Measurements from ENCODE around the gene PFN1.

The PFN1 gene

GRCh38 chr17:4898927-4899326 lies 49.4 kb downstream of the PFN1 start:
- DNase-seq, result no peak
- H3K4me2 ChIP-seq (ENCODE audit: low read length), result no peak overlapping the region
- no peak overlapping the region for H2BK5ac ChIP-seq (ENCODE audit: low read length)
- no peak overlapping the region for H3K4ac ChIP-seq (ENCODE audit: low read depth, low read length)
- no peak overlapping the region for H3K27ac ChIP-seq (ENCODE audit: low read depth, low read length)
- H4K5ac ChIP-seq (ENCODE audit: low read length), result no peak overlapping the region
- no peaks in the 10 kb centered on the region for H3K79me1 ChIP-seq (ENCODE audit: low read length)
- no peaks in the 10 kb centered on the region for H3K79me2 ChIP-seq (ENCODE audit: control insufficient read depth, insufficient read depth, low read length)
- WGBS (ENCODE audit: extremely low coverage, insufficient coverage, low lambda C conversion rate), result no CpG with 5 or more reads among the region's 34 CpGs
- no peaks in the 10 kb centered on the region for H3K27me3 ChIP-seq (ENCODE audit: insufficient read depth, low read length, poor library complexity)
- H3K9ac ChIP-seq (ENCODE audit: low read length), result no peak overlapping the region
- no peak overlapping the region for H4K8ac ChIP-seq (ENCODE audit: low read depth, low read length)
- H2BK15ac ChIP-seq (replicated peaks; ENCODE audit: low read depth), result no peak overlapping the region
- no peak overlapping the region for H3K4me3 ChIP-seq (ENCODE audit: low read length)
- H3K18ac ChIP-seq (ENCODE audit: low read length), result no peak overlapping the region
- H3K23ac ChIP-seq (ENCODE audit: low read length), result no peak overlapping the region
- H2BK120ac ChIP-seq (ENCODE audit: low read depth, low read length), result no peak overlapping the region
- H3K56ac ChIP-seq (ENCODE audit: low read length), result no peak overlapping the region
- no peak overlapping the region for H2AK5ac ChIP-seq (ENCODE audit: low read length)
- peaks cover 2% of the 10 kb centered on the region for H3K36me3 ChIP-seq (ENCODE audit: control insufficient read depth, insufficient read depth, low read length)
- no peaks in the 10 kb centered on the region for H3K4me1 ChIP-seq (ENCODE audit: control insufficient read depth, low read depth, low read length)

DNA sequence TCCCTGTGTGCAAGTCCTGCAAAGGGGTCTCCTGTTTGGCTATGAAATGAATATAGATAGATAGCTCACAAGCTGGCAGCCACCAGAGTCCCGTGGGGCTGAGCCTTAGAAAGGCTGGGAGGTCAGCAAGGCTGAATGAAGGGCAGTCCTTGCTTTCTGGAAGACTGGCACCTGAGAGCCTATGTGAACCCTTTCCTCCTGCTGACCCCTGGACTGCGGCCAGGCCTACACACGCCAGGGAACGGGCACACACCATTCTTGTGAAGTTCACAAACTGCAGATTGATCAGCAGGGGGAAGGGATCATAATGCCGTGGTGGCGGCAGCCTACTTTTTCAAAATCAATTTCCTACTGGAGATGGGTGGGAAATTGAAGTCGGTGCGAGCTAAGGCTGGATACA lies 50.0 kb downstream of the PFN1 start:
- Histone ChIP-seq H2BK5ac (ENCODE audit: low read length) (no peak overlapping the region), H3K79me1 (ENCODE audit: low read length) (no peaks in the 10 kb centered on the region), H3K9ac (ENCODE audit: low read length) (no peak overlapping the region), H2BK120ac (ENCODE audit: low read depth, low read length) (no peak overlapping the region), H3K23ac (ENCODE audit: low read length) (no peak overlapping the region), H3K27me3 (ENCODE audit: insufficient read depth, low read length, poor library complexity) (no peaks in the 10 kb centered on the region), H3K27ac (ENCODE audit: low read depth, low read length) (no peak overlapping the region), H4K5ac (ENCODE audit: low read length) (no peak overlapping the region), H3K4me2 (ENCODE audit: low read length) (no peak overlapping the region), H4K8ac (ENCODE audit: low read depth, low read length) (no peak overlapping the region), H3K4ac (ENCODE audit: low read depth, low read length) (no peak overlapping the region), H3K79me2 (ENCODE audit: control insufficient read depth, insufficient read depth, low read length) (no peaks in the 10 kb centered on the region), H2BK15ac (replicated peaks; ENCODE audit: low read depth) (no peak overlapping the region), H3K4me3 (ENCODE audit: low read length) (no peak overlapping the region), H2AK5ac (ENCODE audit: low read length) (no peak overlapping the region), H3K18ac (ENCODE audit: low read length) (no peak overlapping the region), H3K56ac (ENCODE audit: low read length) (no peak overlapping the region), H3K4me1 (ENCODE audit: control insufficient read depth, low read depth, low read length) (no peaks in the 10 kb centered on the region), H3K36me3 (ENCODE audit: control insufficient read depth, insufficient read depth, low read length) (peaks cover 2% of the 10 kb centered on the region)
- no peak for DNase-seq
- no CpG with 5 or more reads among the region's 8 CpGs for WGBS (ENCODE audit: extremely low coverage, insufficient coverage, low lambda C conversion rate)

DNA sequence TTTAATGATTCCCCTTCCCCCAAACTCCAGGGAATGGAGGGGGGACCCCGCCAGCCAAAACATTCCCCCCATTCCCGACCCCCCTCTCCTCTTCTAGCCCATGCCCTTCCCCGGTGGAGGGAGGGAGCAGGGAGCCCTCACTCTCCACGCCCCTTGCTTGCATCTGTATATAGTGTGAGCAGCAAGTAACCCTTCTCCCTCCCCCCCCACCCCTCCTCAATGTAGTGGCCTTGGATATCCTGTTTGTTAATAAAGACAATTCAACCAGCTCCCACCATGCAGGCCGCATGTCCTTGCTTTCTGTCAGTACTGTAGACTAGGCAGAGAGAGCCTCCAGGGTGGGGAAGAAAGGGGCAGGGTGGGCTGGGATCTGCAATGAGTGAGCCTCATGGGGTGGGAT lies 50.5 kb downstream of the PFN1 start:
- Histone ChIP-seq H3K23ac (ENCODE audit: low read length) (no peak overlapping the region), H3K27me3 (ENCODE audit: insufficient read depth, low read length, poor library complexity) (no peaks in the 10 kb centered on the region), H2AK5ac (ENCODE audit: low read length) (no peak overlapping the region), H3K18ac (ENCODE audit: low read length) (no peak overlapping the region), H3K4me1 (ENCODE audit: control insufficient read depth, low read depth, low read length) (no peaks in the 10 kb centered on the region), H2BK15ac (replicated peaks; ENCODE audit: low read depth) (no peak overlapping the region), H3K27ac (ENCODE audit: low read depth, low read length) (no peak overlapping the region), H2BK120ac (ENCODE audit: low read depth, low read length) (no peak overlapping the region), H2BK5ac (ENCODE audit: low read length) (no peak overlapping the region), H3K4me2 (ENCODE audit: low read length) (no peak overlapping the region), H4K8ac (ENCODE audit: low read depth, low read length) (no peak overlapping the region), H3K9ac (ENCODE audit: low read length) (no peak overlapping the region), H3K36me3 (ENCODE audit: control insufficient read depth, insufficient read depth, low read length) (peaks cover 2% of the 10 kb centered on the region), H4K5ac (ENCODE audit: low read length) (no peak overlapping the region), H3K79me1 (ENCODE audit: low read length) (no peaks in the 10 kb centered on the region), H3K56ac (ENCODE audit: low read length) (no peak overlapping the region), H3K4me3 (ENCODE audit: low read length) (no peak overlapping the region), H3K4ac (ENCODE audit: low read depth, low read length) (no peak overlapping the region), H3K79me2 (ENCODE audit: control insufficient read depth, insufficient read depth, low read length) (no peaks in the 10 kb centered on the region)
- DNase-seq, result no peak
- WGBS (ENCODE audit: extremely low coverage, insufficient coverage, low lambda C conversion rate), result no CpG with 5 or more reads among the region's 5 CpGs

GRCh38 chr17:4897198-4897687 lies 51.1 kb downstream of the PFN1 start:
- no peak overlapping the region for H3K18ac ChIP-seq (ENCODE audit: low read length)
- no peak overlapping the region for H2BK120ac ChIP-seq (ENCODE audit: low read depth, low read length)
- H3K9ac ChIP-seq (ENCODE audit: low read length), result no peak overlapping the region
- H3K23ac ChIP-seq (ENCODE audit: low read length), result no peak overlapping the region
- no peak overlapping the region for H2BK15ac ChIP-seq (replicated peaks; ENCODE audit: low read depth)
- H4K8ac ChIP-seq (ENCODE audit: low read depth, low read length), result no peak overlapping the region
- H3K79me2 ChIP-seq (ENCODE audit: control insufficient read depth, insufficient read depth, low read length), result no peaks in the 10 kb centered on the region
- H4K5ac ChIP-seq (ENCODE audit: low read length), result no peak overlapping the region
- H3K56ac ChIP-seq (ENCODE audit: low read length), result no peak overlapping the region
- no peaks in the 10 kb centered on the region for H3K4me1 ChIP-seq (ENCODE audit: control insufficient read depth, low read depth, low read length)
- H3K4me3 ChIP-seq (ENCODE audit: low read length), result no peak overlapping the region
- no peaks in the 10 kb centered on the region for H3K27me3 ChIP-seq (ENCODE audit: insufficient read depth, low read length, poor library complexity)
- no CpG with 5 or more reads among the region's 10 CpGs for WGBS (ENCODE audit: extremely low coverage, insufficient coverage, low lambda C conversion rate)
- no peak overlapping the region for H3K4ac ChIP-seq (ENCODE audit: low read depth, low read length)
- no peak overlapping the region for H2AK5ac ChIP-seq (ENCODE audit: low read length)
- H3K4me2 ChIP-seq (ENCODE audit: low read length), result no peak overlapping the region
- H2BK5ac ChIP-seq (ENCODE audit: low read length), result no peak overlapping the region
- H3K27ac ChIP-seq (ENCODE audit: low read depth, low read length), result no peak overlapping the region
- peaks cover 4% of the 10 kb centered on the region for H3K36me3 ChIP-seq (ENCODE audit: control insufficient read depth, insufficient read depth, low read length)
- DNase-seq, result no peak
- H3K79me1 ChIP-seq (ENCODE audit: low read length), result no peaks in the 10 kb centered on the region

DNA sequence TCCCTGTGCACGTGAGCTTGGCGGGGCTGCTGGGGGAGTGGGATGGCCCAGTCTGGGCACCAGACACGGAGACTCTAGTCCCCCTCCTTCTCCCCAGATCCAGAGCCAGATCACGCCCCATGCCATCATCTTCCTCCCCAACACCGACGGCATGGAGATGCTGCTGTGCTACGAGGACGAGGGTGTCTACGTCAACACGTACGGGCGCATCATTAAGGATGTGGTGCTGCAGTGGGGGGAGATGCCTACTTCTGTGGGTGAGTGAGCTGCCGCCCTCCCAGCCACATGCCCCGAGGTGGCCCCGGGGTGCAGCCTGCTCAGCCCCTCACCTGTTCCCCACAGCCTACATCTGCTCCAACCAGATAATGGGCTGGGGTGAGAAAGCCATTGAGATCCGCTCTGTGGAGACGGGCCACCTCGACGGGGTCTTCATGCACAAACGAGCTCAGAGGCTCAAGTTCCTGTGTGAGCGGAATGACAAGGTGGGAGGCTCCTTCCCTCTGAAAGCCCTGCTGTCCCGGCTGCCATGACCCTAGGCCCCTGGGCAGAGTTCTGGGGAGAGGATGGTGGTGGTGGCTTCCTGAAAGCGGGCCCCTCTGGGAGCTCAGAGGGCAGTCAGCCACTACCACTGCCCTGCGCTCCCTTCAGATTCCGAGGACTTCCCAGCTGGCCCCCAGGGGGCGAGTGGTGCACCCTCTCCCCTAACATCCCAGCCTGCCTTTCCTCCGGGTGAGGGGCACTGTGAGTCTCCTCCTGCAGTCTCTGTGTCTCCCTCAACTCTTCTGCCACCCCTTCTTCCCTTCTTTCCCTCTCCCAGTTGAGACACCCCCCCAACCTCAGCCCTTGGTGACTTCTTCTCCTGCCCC lies 51.8 kb downstream of the PFN1 start:
- H3K4me2 ChIP-seq (ENCODE audit: low read length), result no peak overlapping the region
- no peak overlapping the region for H4K5ac ChIP-seq (ENCODE audit: low read length)
- no peak overlapping the region for H3K4me3 ChIP-seq (ENCODE audit: low read length)
- H3K27me3 ChIP-seq (ENCODE audit: insufficient read depth, low read length, poor library complexity), result no peaks in the 10 kb centered on the region
- H2BK5ac ChIP-seq (ENCODE audit: low read length), result no peak overlapping the region
- no peak overlapping the region for H2BK15ac ChIP-seq (replicated peaks; ENCODE audit: low read depth)
- no peak overlapping the region for H4K8ac ChIP-seq (ENCODE audit: low read depth, low read length)
- H3K27ac ChIP-seq (ENCODE audit: low read depth, low read length), result no peak overlapping the region
- no peak overlapping the region for H3K56ac ChIP-seq (ENCODE audit: low read length)
- H3K36me3 ChIP-seq (ENCODE audit: control insufficient read depth, insufficient read depth, low read length), result peaks cover 4% of the 10 kb centered on the region
- no peaks in the 10 kb centered on the region for H3K79me1 ChIP-seq (ENCODE audit: low read length)
- H3K4me1 ChIP-seq (ENCODE audit: control insufficient read depth, low read depth, low read length), result no peaks in the 10 kb centered on the region
- no peaks in the 10 kb centered on the region for H3K79me2 ChIP-seq (ENCODE audit: control insufficient read depth, insufficient read depth, low read length)
- no peak overlapping the region for H2BK120ac ChIP-seq (ENCODE audit: low read depth, low read length)
- H2AK5ac ChIP-seq (ENCODE audit: low read length), result no peak overlapping the region
- no peak overlapping the region for H3K4ac ChIP-seq (ENCODE audit: low read depth, low read length)
- H3K23ac ChIP-seq (ENCODE audit: low read length), result no peak overlapping the region
- H3K9ac ChIP-seq (ENCODE audit: low read length), result no peak overlapping the region
- no CpG with 5 or more reads among the region's 27 CpGs for WGBS (ENCODE audit: extremely low coverage, insufficient coverage, low lambda C conversion rate)
- no peak overlapping the region for H3K18ac ChIP-seq (ENCODE audit: low read length)
- DNase-seq, result no peak
